GM19324 (cell line): Measurements from ENCODE around the gene VPS37B.
A peak's percentile ranks its signal among the peaks of the same experiment; 100 is the strongest.
"Not testable (repeated sequence)": the region's sequence is repeated elsewhere in the genome, so short reads cannot be mapped to it uniquely, and the experiment has no call there.

ENCODE experiments used
- ATAC-seq: cut with Tn5 transposase; IDR thresholded peaks from one replicate; pipeline ENCODE4 v1.9.1; 2021; ENCODE audit warnings: mild to moderate bottlenecking, moderate library complexity; ENCODE audit not compliant: unreplicated experiment, low FRiP score

VPS37B gene, protein sequence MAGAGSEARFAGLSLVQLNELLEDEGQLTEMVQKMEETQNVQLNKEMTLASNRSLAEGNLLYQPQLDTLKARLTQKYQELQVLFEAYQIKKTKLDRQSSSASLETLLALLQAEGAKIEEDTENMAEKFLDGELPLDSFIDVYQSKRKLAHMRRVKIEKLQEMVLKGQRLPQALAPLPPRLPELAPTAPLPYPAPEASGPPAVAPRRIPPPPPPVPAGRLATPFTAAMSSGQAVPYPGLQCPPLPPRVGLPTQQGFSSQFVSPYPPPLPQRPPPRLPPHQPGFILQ

DNA sequence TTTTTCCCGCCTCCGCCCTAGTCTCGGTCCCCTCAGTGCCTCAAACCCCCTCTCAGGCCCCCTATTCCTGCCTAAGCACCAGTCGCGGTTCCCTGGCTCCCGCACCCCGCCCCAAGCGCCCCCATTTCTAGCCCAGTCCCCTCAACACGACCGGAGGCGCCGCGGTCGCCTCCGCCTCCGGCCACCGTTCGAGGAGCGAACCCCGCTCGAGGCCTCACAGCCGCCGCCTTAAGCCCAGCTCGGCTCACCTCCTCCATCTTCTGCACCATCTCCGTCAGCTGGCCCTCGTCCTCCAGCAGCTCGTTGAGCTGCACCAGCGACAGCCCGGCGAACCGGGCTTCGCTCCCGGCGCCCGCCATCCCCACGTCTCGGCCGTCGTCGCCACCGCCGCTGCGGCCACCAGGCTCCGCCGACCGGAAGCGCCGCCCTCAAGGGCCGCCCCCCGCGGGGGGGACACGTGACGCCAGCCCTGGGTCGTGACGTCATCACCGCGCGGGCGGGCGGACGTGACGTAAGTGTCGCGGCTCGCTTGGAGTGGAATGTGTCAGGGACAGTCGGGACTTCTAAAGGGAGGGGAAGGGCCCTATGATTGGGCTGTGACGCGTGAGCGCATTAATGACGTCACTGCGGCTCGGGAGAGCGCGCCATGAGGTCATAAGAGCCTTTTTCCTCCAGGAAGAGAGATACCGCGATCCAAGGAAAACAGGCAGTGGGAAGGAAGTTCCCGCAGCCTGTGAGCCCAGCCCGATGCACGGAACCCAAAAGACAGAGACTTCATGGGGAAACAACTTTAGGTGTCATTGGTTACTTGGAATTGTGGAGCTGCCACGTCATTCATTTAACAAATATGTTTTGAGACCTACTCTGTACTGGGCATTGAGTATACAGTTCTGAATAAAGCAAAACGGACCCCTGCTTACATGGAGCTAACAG, at the start of gene VPS37B:
Gene VPS37B, minus strand, starts transcription at position 421 of the 933 bp plus-strand sequence. Its CDS starts 62 bp downstream, at position 359.
- ATAC-seq, result peak; percentile 67

DNA sequence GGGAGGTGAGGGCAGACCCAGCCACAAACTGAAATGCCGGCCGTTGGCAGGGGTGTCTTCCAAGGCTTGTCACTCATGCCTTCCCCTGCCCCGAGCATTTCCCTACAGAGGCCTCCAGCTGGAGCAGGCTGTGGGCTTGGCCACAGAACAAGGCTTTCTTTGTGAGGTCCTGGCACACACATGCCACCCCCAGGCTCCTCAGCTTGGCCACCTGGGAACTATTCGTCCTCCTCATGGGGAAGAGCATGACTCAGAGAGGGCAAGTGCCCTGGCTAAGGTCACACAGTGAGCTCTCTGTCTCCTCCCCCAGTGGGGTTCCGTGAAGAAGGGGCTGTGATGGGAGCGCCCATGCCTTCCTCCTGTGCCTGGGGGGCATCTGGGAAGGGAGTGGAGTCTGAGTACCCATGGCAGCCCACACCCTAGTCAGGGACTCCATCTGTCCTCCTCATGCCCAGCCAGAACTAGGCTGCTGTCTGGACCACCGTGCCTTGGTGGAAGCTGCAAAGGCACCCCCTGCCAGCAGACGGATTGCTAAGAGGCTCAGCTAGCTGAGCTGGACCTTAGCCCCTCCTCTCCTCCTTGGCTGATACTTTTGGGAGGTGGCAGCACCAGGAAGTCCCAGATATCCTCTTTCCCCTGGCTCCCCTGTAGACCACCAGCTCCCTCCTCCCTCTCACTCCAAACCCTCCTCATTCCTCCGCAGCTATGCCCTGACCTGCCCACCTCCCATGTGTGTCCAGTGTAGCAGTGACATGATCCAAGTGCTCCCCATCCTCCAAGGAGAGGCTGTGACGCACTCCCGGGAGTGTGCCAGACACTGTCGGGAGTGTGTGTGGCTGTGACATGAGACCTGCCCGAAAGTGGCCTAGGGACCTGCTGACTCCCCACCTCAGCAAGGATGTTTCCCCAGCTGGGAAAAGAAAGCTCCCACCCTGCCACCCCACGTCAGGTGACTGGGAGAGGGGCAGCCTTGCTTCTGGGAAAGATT, 49.0 kb upstream of the VPS37B start:
- ATAC-seq, result no peak

DNA sequence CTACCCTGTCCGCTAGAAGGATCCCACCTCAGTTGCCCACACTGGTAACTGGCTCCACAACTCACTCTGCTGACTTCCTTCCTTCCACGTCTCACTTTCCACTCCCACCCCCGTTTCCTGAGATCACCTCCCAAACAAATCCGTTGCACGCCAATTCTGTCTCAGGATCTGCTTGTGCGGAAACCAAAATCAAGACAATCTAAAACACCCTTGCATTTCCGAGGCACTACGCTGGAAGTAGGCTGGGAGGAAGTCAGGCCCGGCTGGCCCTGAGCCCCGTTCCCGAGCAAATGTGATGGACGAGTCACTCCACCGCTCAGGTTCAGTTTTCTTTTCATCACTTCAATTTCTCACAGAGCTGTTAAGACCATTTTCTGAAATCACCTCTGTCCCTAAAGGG, 47.3 kb upstream of the VPS37B start:
- no peak for ATAC-seq

DNA sequence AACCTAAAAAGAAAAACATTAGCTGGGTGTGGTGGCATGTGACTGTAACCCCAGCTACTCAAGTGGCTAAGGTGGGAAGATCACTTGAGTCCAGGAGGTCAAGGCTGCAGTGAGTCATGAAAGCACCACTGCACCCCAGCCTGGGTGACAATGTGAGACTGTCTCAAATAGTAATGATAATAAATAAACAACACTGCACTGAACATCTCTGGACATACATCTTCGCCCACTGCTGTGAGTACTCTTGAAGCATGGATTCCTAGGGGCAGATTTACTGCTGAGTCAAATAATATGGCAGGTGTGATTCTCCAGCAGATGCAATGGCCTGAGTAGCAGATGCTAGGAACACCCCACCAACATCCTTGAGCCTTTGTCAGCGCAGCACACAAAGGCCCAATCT, 46.7 kb upstream of the VPS37B start:
- ATAC-seq, result no peak

DNA sequence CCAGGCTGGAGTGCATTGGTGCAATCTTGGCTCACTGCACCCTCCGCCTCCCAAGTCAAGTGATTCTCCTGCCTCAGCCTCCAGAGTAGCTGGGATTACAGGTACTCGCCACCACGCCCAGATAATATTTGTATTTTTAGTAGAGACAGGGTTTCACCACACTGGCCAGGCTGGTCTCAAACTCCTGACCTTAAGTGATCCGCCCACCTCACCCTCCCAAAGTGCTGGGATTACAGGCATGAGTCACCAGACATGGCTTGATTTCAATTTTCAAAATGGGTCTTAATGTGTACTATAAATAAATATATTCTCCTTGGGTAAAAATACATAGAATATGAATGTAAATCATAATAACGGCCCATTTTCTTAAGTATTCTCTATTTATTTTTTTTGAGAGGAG, 45.4 kb upstream of the VPS37B start:
- ATAC-seq, result not testable (repeated sequence)

DNA sequence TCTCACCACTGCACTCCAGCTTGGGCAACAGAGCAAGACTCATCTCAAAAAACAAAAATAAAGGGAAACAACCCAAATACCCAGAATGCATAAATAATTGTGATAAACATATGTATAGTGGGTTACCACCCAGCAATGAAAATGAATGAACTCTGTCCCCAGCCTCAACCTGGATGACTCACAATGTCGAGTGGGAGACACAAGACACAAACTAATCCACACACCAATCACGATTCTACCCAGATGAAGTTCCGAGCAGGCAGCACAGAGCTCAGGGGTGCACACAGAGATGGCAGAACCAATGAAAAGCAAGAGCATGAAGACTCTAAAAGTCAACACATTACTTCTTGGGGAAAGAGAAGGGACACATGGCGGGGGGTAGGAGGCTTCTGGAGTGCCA, 43.2 kb upstream of the VPS37B start:
- ATAC-seq, result no peak

DNA sequence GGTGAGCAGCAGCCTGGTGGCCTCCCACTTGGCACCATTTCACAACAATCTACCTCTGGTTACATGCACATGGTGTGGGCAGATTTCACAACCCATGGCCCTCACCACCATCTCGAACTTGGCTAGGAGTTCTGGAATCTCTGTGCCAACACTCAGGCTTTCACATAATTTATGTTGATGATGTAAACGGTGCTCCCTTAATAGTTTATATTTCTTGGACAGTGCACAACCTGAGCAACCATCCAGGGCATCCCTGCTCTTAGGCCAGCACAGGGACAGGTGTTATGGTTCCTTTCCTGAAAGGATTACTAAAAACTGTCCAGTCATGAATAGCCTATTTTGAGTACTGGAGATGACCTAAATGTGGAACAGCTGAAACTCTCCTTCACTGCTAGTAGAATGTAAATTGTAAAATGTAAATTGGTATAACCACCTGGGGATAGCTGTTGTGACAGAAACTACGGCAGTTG, 41.7 kb upstream of the VPS37B start:
- ATAC-seq, result no peak

DNA sequence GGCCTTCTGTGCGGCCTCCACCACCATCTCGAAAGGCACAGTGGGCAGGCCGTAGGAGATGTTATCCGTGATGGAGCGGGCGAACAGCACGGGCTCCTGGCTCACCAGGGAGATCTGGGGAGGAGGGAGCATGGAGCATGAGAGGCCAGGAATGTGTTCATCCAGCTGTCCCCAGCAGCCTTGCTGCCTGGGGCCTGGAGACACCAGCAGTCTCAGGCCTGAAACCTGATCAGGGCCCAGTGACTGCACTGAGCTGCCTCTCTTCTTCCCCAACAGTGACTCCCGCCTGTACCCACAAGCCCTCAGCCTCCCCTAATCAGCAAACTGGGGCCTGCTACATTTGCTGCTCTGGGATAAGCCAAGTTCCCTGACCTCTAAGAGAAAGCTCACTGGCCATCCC, 39.4 kb upstream of the VPS37B start:
- ATAC-seq, result no peak

DNA sequence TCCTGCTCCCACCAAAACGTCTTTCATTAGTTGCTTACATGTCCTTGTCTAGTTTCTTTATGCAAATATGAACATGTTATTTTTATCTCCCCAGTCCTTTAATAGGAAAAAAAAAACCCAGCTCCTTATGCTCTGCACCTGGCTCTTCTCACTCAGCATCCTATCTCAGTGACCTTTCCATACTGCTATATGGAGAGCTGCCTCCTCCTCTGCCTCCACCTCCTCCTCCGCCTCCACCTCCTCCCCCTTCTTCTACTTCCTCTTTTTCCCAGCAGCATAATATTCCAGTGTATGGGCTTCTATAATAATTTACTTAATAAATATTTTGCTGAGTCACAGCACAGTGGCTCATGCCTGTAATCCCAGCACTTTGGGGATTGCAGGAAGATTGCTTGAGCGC, 38.8 kb upstream of the VPS37B start:
- no peak for ATAC-seq

DNA sequence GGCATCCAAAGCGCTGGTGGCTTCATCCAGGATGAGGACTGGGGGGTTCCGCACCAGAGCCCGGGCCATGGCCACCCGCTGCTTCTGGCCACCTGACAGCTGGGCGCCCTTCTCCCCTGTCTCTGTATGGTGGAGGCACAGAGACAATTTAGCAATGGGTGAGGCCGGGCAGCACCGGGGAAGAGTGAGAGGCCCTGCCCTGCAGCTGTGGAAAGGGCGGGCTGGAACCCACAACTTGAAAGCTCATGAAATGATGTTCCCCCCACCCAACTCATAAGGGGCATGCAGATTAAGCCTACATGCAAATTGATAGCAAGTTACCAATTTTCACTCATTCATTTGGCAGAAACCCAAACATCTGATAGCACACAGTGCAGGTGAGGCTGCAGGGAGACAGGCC, 36.3 kb upstream of the VPS37B start:
- no peak for ATAC-seq

DNA sequence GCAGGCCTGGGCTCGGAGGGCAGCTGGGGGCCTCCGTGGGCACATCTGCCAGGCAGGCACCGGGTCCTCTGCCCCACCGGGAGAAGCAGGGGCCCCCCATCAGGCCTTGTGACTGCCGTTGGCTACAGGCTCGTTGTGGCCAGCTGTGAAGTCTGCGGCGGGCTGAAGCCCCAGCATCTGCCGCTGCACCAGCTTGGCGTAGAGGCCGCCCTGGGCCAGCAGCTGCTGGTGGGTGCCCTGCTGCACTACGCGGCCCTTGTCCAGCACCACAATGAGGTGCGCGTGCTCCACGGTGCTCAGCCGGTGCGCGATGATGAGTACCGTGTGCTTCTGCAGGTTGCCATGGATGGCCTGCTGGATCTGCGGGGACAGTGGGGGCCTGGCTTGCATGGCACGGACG, 33.9 kb upstream of the VPS37B start:
- ATAC-seq, result no peak

DNA sequence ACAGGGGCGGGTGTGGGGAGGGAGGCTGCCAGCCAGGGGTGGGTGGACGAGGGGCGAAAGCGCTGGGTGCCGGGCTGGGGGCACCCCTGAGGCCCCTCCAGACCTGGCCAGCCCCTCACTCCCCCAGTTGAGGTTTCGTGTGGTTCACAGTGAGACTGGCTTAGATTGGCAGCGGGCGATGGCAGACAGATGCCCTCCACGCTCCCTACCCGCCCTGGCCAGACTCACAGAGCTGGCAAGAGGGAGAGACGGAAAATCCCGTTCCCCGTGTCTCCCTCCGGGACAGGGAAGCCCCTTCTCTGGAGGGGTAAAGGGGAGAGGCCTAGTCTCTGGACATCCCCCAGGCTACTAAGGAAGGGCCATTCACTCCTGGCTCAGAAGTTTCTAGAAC, 33.2 kb upstream of the VPS37B start:
- no peak for ATAC-seq

DNA sequence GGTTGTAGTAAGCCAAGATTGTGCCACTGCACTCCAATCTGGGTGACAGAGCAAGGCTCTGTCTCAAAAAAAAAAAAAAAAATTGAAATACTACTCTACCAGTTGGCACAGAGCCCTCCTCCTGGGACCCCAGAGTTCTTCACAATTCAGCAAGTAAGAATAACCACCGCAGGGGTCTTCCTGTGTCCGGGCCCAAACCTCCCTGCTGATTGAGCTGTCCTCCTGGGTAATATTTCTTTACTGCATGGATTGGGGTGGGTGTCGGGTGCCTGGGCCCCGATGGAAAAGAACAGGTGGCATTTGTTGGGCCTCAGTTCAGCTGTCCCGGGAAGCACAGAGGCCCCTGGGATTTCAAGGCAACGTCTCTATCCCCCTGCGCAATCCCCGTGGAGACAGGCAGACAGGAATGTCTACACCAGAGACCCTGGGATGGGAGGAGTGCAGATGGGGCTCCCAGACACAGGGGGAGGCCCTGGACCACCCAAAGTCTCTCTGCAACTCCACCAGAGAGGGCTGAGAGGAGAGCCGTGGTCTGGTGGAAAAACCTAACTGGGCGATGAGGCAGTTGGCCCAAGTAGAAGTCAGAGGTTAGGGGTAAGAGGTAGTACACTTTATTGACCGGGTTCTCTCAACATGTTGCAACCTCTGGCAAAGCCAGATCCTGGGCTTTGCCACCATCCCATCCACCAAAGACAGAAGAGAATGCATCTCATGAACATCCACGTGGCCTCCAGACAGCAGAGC, 32.7 kb upstream of the VPS37B start:
- ATAC-seq, result no peak

DNA sequence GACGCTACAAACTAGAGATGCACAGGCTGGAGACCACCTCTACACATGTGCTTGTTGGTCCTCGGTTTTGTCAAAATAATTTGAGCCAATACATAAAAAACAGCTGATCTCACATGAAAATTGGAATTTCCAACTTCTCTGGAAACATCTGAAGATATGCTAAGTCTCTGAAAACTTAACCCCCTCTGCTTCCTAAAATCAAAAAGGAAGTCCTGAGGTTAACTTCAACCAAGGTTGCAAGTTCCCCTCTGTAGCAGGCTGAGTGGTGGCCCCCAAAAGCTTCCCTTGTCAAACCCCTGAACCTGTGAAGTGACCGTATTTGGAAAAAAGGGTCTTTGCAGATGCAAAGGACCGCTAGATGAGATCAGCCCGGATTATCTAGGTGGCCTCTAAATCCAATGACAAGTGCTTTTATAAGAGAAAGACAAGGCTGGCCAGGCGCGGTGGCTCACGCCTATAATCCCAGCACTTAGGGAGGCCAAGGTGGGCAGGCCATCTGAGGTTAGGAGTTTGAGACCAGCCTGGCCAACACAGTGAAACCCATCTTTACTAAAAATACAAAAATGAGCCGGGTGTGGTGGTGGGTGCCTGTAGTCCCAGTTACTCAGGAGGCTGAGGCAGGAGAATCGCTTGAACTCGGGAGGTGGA, 32.0 kb upstream of the VPS37B start:
- ATAC-seq, result no peak

DNA sequence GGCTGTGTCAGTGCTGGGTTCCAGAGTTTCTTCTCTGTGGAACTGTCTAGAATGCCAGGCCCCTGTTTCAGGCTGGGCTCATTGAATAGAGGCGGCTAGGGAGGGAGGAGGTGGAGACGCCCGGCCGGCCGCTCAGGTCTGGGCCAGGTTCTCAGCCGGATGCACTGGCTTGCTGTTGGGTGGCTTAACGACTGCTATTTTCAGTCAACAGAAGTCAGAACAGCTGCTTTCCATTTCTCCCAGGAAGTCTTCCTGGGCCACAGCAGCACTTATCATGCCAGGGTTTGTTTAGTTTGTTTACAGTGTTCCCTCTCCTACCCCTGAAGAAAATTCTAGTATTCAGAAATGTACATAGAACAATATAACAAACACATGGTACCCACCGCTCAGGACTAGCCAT, 26.0 kb upstream of the VPS37B start:
- ATAC-seq, result no peak

DNA sequence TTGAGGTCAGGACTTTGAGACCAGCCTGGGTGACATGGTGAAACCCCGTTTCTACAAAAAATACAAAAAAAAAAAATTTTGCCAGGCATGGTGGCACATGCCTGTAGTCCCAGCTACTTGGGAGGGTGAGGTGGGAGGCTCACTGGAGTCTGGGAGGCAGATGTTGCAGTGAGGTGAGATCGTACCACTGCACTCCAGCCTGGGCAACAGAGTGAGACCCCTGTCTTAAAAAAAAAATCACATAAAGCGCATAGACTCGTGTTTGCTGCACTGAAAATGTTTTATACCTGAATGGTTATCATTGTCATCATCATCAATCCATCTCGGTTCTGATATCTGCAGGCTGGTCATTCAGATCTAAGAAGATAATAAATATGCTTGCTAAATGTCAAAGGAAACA, 24.8 kb upstream of the VPS37B start:
- no peak for ATAC-seq

DNA sequence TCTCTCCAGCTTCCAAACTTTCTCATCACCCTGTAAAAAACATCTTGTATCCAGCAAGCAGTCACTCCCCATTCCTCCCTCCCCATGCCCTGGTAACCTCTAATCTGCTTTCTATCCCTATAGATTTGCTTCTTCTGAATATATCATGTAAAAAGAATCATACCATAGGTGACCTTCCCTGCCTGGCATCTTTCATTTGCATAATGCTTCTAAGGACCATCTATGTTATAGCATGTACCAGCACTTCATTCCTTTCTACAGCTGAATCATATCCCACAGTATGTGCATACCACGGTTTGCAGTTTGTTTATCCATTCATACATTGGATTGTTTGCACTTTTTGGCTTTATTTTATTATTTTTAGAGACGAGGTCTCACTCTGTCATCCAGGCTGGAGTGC, 22.9 kb upstream of the VPS37B start:
- ATAC-seq, result no peak

DNA sequence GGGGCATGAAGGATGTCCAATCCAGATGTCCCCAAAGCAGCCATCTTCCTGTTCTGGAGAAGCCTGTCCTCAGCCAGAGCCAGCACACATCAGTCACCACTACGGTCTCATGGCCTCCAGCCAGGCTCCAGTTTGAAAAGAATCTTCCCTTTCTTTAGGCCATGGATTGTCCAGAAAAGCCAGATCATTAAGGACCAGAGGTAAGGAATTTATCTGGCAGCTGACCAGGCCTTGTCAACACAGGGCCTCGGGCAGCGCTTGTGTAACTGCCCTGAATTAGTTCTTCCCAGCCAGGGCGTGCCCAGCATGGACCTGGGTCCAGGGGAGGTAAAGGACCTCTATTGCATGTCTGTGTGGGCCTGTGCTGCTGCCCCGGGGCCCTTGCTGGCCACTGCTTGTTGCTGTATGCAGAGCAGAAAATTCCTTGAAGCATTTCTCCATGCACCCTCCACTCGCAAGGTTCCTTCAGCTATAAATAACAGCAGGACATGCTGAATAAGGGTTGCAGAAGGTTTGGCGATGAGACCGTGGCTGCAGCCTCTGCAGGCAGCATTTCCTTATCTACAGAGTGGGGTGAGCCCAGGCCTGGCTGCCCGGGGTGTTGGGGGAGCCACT, 21.7 kb upstream of the VPS37B start:
- ATAC-seq, result no peak
